EL (cell line): ENCODE measurements around the gene CYB5RL.
"Not testable (repeated sequence)": the region's sequence is repeated elsewhere in the genome, so short reads cannot be mapped to it uniquely, and the experiment has no call there.

Source experiments
- DNase-seq: peaks from one replicate; pipeline ENCODE4 v3.0.0-alpha.2; 2016

The CYB5RL gene

DNA sequence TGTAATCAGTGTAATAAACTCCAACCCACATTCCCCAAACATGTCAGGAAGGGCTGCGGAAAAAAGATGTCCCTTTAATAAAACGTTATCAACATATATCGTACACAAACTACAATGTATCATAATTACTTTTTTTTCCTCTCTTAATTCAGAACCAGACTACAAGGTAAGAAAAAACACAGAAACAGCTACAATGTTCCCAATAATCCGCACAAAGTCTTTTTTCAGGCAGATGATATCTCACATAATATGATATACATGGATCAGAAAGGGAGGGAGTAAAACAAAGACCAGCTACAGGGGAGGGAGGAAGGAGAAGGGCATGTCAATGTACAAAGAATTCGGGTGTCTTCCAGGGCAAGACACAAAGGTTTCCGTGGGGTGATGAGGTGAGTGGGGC, 25.5 kb upstream of the CYB5RL start:
- DNase-seq, result no peak

DNA sequence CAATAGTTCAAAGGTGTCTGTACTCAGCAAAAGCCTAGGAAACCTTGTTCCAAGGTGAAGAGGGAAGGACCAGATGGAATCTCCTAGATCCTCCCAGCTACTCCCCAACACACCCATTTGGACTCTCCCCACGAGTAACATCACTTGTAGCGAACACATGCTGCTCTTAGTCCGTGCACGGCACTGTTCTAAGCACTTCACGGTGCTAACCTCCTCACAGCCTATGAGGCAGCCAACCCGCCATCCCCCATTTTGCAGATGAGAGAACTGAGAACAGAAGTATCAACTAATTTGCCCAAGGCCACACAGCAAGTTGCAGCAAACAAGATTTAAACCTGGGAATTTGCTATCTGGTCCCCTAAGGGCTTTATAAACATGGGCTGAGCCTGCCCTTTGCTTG, 24.4 kb upstream of the CYB5RL start:
- no peak for DNase-seq

DNA sequence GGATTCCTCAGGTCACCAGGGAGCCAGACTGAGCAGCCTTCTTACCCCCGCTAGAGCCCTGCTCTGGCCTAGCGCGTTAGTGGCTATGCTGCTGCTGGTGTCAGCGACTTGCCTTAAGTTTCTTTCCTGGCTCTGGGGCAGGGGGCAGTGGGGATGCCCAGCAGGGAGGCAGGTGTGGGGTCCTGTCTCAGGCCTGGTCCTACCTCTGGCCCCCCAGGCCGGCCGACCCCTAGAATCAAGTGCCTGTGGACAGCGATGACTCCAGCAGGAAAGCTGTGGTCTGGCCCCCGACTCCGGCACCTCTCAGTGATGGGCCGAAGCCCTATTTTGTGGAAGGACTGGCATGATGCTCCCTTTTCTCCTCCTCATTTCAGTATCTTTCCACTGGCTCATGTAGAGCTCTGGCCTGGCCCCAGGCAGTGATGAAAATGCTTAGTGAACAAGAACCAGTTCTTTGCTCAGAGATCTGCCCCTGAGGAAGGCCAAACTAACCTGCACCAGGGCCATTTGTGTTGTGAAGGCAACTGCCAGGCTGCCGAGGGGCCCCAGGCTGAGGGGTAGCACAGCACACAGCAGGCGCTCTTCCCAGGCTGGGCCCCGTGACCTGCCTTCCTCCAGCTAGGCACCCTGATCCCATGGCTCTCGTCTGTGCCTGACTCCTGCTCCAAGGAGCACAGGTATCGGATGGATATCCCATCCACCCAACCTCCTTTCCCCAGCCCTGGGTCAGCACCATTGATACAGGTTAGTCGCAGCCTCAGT, 23.8 kb upstream of the CYB5RL start:
- DNase-seq, result no peak

- DNase-seq, result no peak
Observed at GRCh38 chr1:54222711-54223110, 22.9 kb upstream of the CYB5RL start.

DNA sequence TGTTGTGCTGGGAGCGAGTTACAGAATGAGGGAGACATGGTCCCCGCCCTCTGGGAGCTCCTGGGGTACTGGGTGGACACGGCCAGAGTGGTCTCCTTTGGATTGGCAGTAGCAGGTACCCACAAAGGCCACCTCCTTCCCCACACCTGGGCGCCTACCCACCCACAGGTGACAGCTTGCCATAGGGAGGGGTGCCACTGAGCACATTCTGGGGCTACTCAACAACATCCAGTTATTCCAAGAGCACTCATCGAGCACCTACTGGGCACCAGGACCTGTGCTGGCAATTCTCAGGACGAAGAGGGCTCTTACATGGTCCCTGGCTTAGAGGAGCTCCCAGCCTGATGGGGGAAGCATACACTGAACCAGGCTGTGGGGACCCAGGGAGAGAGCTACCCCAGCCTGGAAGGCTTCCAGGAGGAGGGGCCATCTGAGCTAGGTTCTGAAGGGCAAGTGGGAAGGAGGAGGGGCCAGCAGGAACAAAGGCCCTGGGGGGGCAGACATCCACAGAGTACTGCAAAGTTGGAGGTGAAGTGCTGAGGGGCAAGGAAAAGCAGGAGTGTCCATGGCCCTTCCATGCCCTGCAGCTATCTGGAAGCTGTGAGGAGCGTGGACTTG, 22.1 kb upstream of the CYB5RL start:
- no peak for DNase-seq

DNA sequence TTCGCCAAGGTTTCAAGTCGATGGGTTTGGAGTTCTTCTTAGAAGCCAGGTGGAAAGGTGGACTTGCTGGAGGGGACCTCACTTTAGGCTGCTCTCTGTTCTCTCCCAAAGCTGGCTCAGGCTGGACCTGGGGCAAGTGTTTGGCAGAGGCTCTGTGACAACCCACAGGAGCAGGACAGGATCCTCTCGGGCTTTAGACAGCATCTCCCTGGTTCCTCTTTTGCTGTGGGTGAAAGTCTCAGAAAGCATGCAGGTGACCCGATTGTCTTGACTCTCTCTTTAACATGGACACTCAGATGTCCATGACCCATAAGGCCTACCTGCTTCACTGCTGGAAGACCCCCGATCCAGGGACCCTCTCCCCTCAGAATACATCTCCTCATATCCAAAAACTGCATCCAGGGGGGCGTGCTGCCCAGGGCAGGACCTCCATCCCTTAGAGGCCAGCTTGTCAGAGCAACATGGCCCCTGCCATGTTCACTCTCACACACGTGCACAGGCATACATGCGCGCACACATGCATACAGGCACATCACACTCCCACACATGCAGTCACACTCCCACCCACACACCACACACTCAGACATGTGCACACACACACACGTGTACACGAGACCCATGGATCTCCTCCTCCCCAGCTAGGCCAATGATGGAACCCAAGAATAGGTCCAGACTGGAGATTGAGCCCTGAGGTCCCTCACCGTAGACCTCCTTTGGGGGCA, 21.4 kb upstream of the CYB5RL start:
- no peak for DNase-seq

GRCh38 chr1:54220004-54220811, 20.4 kb upstream of the CYB5RL start:
- no peak for DNase-seq

- no peak for DNase-seq
Observed at GRCh38 chr1:54219688-54220003, 19.8 kb upstream of the CYB5RL start.

DNA sequence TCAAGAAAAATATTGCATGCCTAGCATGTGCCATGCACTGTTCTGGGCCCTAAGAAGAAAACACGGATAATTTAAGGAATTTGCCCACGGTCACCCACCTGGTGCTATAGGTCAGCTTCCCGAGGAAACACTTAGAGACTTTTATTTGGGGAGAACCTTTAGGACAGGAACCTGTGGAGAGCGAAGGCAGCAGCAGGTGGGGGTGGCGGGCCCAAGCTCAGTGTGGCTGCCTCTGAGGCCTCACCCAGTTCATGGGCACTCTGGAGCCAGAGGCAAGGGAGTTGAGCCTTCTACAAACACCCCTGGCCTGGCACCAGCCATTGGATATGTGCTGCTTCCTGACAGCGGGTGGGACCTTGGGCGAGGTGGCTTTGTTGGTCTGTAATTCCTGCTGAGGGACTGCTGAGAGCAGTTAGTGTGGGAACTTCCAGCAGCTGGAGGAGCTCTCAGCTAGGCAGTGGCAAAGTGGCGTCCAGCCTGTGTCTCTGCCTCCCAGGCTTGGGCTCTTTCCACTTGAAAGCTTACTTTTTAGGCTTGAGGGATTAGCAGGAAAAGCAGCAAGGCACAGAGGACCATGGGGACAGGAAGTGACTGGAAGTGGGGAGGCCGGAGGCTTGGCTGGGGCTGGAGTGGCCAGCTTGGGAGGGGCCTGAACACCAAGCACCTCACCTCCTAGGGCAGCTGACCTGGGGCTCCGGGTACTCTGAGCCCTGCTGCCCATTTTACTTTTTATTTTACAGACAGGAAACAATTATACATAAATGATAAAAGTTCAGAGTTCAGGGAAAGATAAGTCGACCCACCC, 19.3 kb upstream of the CYB5RL start:
- DNase-seq, result no peak

DNA sequence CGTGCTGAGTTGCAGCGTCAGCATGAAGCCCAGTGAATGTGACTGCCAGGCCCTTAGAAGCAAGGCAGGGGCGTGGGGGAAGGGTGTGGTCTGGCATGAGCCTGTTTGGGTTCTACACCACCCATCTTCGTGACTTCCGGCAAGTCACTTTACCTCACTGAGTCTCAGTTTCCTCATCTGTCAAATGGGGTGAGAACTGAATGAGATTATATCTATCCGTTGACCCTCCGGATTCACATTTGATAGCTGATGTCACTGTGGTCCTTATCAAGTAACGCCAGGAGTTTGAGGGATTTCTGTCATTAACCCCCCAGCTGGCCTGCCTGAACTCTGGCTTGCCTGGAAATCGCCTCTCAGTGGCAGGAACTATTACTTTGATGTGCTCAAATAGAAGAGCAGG, 15.7 kb upstream of the CYB5RL start:
- DNase-seq, result no peak

- DNase-seq, result no peak
Observed at GRCh38 chr1:54212872-54213271, 13.0 kb upstream of the CYB5RL start.

GRCh38 chr1:54207896-54208295, 8.1 kb upstream of the CYB5RL start:
- DNase-seq, result not testable (repeated sequence)

DNA sequence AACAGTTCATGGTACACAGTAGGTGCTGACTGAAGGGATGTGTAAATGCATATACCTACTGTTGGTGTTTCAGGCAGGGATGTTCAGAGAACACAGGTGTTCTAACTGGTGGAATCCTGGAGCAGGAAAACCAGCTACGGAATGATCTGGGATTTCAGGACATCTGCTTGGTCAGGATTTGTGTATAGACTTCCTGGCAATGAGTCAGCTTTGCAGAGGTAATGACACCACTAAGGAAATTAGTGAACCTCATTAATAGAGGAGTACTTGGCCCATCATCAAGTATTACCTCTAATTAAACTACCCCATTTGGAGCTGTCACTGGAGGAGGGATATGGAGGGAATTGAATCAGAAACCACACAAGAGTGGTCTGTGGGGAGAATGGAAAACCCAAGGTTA, 7.5 kb upstream of the CYB5RL start:
- DNase-seq, result no peak

- no peak for DNase-seq
Observed at GRCh38 chr1:54204199-54204598, 4.4 kb upstream of the CYB5RL start.

DNA sequence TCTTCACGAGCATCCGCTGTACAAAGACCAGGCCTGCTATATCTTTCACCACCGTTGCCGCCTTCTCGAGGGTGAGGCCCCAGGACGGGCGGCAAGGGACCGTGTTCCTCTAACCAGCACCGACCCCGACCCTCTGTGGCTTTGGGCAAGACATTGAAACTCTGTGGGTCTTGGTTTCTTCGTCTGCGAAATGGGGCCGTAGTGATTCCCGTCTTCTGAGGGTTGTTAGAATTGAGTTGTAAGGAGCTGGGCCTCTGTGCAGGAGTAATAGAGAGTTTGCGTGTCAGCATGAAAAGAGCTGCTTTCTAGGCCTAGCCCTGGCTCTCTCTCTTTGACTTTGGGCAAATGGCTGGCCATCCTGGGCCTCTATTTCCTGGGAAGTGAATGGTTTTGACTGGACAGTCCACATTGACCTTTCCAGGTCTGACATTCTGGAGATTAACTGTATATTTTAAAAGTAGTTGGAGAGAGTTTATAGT, 728 bp upstream of the CYB5RL start:
- DNase-seq, result no peak

- no peak for DNase-seq
Observed at GRCh38 chr1:54199151-54199764, 572 bp downstream of the CYB5RL start.

DNA sequence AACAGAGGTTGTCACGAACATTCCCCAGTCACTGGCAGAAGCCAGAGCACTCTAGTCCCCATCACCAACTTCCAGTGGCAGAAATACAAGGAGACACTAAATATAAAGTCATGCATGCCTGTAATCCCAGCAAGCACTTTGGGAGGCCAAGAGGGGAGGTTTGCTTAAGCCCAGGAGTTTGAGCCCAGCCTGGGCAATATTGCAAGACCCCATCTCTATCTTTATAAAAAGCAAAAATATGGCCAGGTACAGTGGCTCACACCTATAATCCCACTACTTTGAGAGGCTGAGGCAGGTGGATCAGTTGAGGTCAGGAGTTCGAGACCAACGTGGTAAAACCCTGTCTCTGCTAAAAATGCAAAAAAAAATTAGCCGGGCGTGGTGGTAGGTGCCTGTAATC, 6.4 kb downstream of the CYB5RL start:
- no peak for DNase-seq

GRCh38 chr1:54191525-54191924, 8.3 kb downstream of the CYB5RL start:
- DNase-seq, result no peak

DNA sequence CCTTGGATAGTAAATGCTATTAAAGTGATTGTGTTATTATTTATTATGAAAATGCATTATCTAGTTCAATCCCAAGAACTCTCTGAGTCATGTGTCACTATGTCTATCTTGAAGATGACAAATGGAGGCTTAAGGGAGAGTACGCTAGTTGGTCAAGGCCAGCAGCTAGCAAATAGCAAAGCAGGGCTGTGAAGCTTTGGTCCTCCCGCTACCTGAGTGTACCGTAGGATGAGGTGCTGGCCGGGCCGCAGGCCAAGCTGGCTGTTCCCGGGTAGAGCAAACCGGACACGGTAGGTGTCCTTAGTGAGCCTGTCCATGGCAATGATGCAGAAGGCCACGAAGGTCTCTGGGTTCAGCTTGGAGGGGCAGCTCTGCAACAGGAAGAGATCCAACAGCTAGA, 9.3 kb downstream of the CYB5RL start:
- DNase-seq, result no peak

GRCh38 chr1:54188291-54188690, 11.5 kb downstream of the CYB5RL start:
- DNase-seq, result no peak

DNA sequence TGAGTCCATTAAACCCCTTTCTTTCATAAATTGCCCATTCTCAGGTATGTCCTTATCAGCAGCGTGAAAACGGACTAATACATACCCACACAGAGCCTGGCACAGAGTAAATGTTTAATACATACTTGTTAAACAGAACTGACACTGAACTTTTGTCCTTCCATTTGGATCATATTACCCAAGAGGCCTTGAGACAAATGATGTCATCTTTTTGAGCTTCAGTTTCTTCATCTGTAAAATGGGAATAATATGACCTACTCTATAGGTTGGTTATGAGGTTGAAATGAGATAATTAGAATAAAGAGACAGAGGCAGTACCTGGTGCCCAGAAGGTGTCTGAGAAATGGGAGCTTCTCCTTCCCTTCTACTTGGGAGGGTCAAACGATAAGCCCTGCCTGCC, 13.8 kb downstream of the CYB5RL start:
- DNase-seq, result no peak
